Activated naive CD8-positive, alpha-beta T cell treated with anti-CD3 and anti-CD28 coated beads, Interleukin-2, amount 50 U/mL, for 24 hours (primary cell): ENCODE measurements around the gene OR13C2.
"Not testable (repeated sequence)": the region's sequence is repeated elsewhere in the genome, so short reads cannot be mapped to it uniquely, and the experiment has no call there.

ENCODE experiments used
- ATAC-seq: fragments of 150-1000 bp; cut with Tn5 transposase; one replicate; pipeline ENCODE4 v1.10.0; 2021
- DNase-seq: peaks from one replicate; pipeline ENCODE4 v3.0.0; 2021
- H3K27ac Mint-ChIP-seq: one replicate; pipeline ENCODE4 v1.8.0; 2021; ENCODE audit warnings: mild to moderate bottlenecking, mixed read lengths
- H3K27me3 Mint-ChIP-seq: one replicate; pipeline ENCODE4 v1.8.0; 2021; ENCODE audit warnings: mixed read lengths
- H3K36me3 Mint-ChIP-seq: one replicate; pipeline ENCODE4 v1.8.0; 2021; ENCODE audit warnings: low read depth, mixed read lengths
- H3K4me1 Mint-ChIP-seq: one replicate; pipeline ENCODE4 v1.8.0; 2021; ENCODE audit warnings: mixed read lengths
- H3K4me3 Mint-ChIP-seq: one replicate; pipeline ENCODE4 v1.8.0; 2021; ENCODE audit warnings: mild to moderate bottlenecking, moderate library complexity, mixed read lengths
- H3K9me3 Mint-ChIP-seq: one replicate; pipeline ENCODE4 v1.8.0; 2021; ENCODE audit warnings: mixed read lengths

Gene OR13C2, protein sequence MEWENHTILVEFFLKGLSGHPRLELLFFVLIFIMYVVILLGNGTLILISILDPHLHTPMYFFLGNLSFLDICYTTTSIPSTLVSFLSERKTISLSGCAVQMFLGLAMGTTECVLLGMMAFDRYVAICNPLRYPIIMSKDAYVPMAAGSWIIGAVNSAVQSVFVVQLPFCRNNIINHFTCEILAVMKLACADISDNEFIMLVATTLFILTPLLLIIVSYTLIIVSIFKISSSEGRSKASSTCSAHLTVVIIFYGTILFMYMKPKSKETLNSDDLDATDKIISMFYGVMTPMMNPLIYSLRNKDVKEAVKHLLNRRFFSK

DNA sequence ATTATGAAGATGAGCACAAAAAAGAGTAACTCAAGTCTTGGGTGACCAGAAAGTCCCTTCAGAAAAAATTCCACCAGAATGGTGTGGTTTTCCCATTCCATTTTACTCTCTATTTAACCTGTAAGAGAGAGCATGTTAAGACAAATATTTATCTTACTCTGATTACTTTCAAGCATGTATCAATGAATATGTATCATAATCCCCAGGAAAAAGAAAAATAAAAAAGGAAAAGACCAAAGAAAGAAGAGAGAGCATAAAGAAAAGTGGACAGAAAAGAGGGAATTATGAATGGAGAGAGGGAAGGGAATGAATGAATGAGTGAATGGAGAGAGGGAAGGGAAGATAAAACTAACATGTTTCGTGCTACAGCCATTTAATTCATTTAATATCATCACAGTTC lies at the start of gene OR13C2:
OR13C2 (minus strand) TSS at position 101 of the 400 bp plus-strand sequence; CDS start at position 101, 0 bp downstream.
- H3K27ac Mint-ChIP-seq, H3K4me1 Mint-ChIP-seq, DNase-seq, ATAC-seq, H3K36me3 Mint-ChIP-seq, H3K27me3 Mint-ChIP-seq, H3K9me3 Mint-ChIP-seq, H3K4me3 Mint-ChIP-seq: not testable (repeated sequence)

DNA sequence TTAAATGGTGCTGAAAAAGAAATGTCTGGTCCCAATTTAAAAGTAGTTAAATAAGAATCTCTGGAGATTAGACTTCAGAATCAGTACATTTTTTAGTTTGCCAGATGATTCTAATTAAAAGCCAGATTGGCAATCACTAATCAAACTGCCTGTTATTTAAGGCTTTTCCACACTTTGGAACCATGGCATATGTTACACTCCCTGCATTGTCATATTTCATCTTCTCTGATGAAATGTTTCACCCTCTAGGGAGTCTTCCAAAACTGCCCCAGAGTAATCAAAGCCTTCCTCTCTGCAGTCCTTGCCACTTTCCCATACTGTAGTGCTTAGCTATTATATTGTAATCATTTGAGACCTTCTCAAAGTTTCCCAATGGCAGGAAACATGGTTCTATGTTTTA lies 30.0 kb upstream of the OR13C2 start:
- Mint-ChIP-seq H3K9me3 (peaks cover 12% of the 10 kb centered on the region), H3K36me3 (no peaks in the 10 kb centered on the region), H3K27me3 (peaks cover 2% of the 10 kb centered on the region), H3K4me1 (no peaks in the 10 kb centered on the region), H3K4me3 (no peak overlapping the region), H3K27ac (no peak overlapping the region)
- ATAC-seq (no peak), DNase-seq (no peak)

DNA sequence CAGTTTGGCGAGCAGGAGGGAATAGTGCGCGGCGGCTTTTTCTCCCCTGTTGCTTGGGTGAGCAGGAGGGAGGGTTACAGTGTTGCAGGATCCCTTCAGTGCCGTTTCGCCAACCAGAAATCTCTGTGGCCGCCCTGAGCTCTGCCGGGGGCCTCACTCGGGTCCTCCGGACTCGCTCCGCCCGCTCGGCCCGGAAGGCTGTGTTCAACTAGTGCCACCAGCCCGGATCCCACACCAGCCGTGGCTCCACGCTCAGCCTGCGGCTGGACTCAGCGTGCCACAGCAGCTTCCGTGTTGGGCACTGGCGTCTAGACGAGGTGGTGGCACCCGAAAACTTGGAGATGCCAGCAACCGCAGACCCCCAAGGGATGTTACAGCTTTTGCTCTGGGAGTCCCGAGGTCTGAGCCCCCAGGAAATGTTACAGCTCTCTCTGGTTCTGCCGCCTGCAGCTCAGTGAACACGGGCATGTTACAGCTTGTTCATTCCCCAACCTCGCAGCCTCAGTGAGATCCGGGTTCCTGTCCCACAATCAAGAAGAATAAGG lies 28.6 kb upstream of the OR13C2 start:
- no peaks in the 10 kb centered on the region for H3K4me1 Mint-ChIP-seq
- H3K4me3 Mint-ChIP-seq, result no peak overlapping the region
- no peak overlapping the region for H3K27ac Mint-ChIP-seq
- no peaks in the 10 kb centered on the region for H3K36me3 Mint-ChIP-seq
- DNase-seq (no peak), ATAC-seq (no peak)
- peaks cover 2% of the 10 kb centered on the region for H3K27me3 Mint-ChIP-seq
- peaks cover 2% of the 10 kb centered on the region for H3K9me3 Mint-ChIP-seq

DNA sequence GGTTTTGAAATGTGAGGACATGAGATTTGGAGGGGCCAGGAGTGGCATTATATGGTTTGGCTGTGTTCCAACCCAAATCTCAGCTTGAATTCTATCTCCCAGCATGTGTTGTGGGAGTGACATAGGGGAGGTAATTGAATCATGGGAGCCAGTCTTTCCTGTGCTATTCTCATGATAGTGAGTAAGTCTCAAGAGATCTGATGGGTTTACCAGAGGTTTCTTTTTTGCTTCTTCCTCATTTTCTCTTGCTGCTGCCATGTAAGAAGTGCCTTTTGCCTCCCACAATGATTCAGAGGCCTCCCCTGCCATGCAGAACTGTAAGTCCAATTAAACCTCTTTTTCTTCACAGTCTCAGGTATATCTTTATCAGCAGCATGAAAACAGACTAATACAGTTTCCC lies 20.5 kb upstream of the OR13C2 start:
- H3K27me3 Mint-ChIP-seq, DNase-seq, H3K9me3 Mint-ChIP-seq, ATAC-seq, H3K27ac Mint-ChIP-seq, H3K36me3 Mint-ChIP-seq, H3K4me3 Mint-ChIP-seq, H3K4me1 Mint-ChIP-seq: not testable (repeated sequence)

DNA sequence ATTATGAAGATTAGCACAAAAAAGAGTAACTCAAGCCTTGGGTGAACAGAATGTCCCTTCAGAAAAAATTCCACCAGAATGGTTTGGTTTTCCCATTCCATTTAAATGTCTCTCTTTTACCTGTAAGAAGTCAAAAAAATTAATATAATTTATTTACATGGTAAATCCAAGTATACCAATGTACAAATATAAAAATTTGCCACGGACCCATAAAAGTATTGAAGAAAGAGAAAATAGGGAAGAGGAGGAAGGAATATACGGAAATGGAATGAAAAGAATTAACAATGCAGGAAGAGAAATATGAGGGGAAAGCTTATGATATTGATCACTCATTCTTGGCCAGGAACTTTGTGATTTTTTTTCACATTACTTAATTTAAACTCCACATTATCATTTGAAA lies 12.7 kb upstream of the OR13C2 start, which contains the start of gene OR13C9:
OR13C9 (minus strand) TSS at position 101 of the 400 bp plus-strand sequence; CDS start at position 101, 0 bp downstream.
- H3K9me3 Mint-ChIP-seq, result no peaks in the 10 kb centered on the region
- no peak within 1 kb of the TSS for H3K4me3 Mint-ChIP-seq
- H3K27me3 Mint-ChIP-seq, result no peaks in the 10 kb centered on the region
- no peak within 1 kb of the TSS for H3K27ac Mint-ChIP-seq
- no peaks in the 10 kb centered on the region for H3K36me3 Mint-ChIP-seq
- H3K4me1 Mint-ChIP-seq, result no peaks in the 10 kb centered on the region
- no peak for DNase-seq
- no peak for ATAC-seq

DNA sequence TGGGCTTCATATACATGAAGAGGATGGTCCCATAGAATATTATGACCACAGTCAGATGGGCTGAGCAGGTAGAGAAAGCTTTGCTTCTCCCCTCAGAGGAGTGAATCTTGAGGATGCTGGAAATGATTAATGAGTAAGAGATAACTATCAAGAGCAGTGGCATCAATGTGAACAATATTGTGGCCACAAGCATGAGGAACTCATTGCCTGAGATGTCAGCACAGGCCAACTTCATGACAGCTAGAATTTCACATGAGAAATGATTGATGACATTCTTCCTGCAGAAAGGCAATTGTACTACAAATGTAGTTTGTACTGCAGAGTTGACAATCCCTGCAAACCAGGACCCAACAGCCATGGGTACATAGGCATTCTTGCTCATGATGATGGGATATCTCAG lies 12.0 kb upstream of the OR13C2 start:
- H3K4me3 Mint-ChIP-seq, result no peak overlapping the region
- H3K36me3 Mint-ChIP-seq, result no peaks in the 10 kb centered on the region
- H3K4me1 Mint-ChIP-seq, result no peaks in the 10 kb centered on the region
- H3K9me3 Mint-ChIP-seq, result no peaks in the 10 kb centered on the region
- ATAC-seq (no peak), DNase-seq (no peak)
- H3K27me3 Mint-ChIP-seq, result no peaks in the 10 kb centered on the region
- H3K27ac Mint-ChIP-seq, result no peak overlapping the region

DNA sequence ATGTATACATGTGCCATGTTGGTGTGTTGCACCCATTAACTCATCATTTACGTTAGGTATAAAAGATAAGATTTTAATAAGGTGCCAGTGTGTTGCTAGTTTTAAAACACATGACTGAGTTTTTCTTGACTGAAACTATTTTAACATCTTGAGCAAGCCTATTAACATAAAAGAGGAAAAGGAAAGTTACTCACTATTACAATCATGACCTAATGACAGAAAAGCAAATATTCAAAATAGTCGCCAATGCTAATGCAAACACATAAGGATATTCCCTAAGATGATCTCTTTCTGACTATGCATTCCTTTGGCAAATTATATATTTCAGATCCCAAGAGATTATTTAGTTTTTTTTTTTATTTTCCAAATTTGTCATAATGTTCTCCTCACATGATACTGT lies 5.8 kb upstream of the OR13C2 start:
- DNase-seq, result no peak
- Mint-ChIP-seq H3K4me3 (no peak overlapping the region), H3K27ac (no peak overlapping the region), H3K4me1 (no peaks in the 10 kb centered on the region), H3K36me3 (no peaks in the 10 kb centered on the region), H3K27me3 (no peaks in the 10 kb centered on the region), H3K9me3 (no peaks in the 10 kb centered on the region)
- no peak for ATAC-seq

DNA sequence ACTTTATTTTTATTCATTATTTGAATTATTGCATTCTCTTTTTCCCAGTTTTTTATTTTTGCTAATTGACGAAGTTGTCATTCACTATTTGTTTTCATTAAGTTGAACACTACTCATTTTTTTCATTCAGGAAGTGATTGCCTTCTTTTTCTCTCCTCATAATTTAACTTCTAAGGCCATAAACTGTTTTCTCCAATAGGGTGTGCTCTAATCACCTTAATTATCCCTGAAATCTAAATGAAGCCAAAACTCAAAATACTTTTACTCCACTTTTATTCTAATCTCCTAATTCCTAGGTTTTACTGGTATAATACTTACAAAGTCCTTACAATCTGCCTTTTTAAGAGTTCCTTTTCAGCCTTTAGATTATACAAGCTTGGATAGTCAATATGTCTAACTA lies 2.9 kb upstream of the OR13C2 start:
- H3K9me3 Mint-ChIP-seq, result no peaks in the 10 kb centered on the region
- H3K27ac Mint-ChIP-seq, result no peak overlapping the region
- no peaks in the 10 kb centered on the region for H3K4me1 Mint-ChIP-seq
- ATAC-seq, result no peak
- no peak overlapping the region for H3K4me3 Mint-ChIP-seq
- DNase-seq, result no peak
- no peaks in the 10 kb centered on the region for H3K36me3 Mint-ChIP-seq
- no peaks in the 10 kb centered on the region for H3K27me3 Mint-ChIP-seq

DNA sequence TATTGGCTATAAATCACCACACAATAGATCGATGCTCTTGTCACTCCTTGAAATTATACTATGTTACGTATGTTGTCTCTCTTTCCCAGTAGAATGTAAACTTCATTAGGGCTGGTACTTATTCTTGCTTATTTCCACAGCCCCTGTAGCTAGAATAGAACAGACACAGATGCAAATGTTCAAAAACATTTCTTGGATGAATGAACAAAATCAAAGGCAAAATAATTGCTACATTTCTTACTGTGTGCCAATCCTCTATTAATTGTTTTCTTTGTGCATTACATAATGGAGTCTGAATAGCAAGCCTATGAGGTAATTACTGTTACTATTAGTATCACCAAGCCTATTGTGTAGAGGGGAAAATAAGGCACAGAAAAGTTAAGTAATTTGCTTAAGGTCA lies 725 bp upstream of the OR13C2 start:
- H3K4me1 Mint-ChIP-seq, result no peaks in the 10 kb centered on the region
- ATAC-seq (no peak), DNase-seq (no peak)

DNA sequence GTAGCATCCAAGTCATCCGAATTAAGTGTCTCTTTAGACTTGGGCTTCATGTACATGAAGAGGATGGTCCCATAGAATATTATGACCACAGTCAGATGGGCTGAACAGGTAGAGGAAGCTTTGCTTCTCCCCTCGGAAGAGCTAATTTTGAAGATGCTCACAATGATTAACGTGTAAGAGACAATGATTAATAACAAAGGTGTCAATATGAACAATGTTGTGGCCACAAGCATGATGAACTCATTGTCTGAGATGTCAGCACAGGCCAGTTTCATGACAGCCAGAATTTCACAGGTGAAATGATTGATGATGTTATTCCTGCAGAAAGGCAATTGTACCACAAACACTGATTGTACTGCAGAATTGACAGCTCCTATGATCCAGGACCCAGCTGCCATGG lies 626 bp downstream of the OR13C2 start:
- Mint-ChIP-seq H3K4me3 (no peak overlapping the region), H3K27me3 (no peaks in the 10 kb centered on the region), H3K27ac (no peak overlapping the region), H3K4me1 (no peaks in the 10 kb centered on the region), H3K9me3 (no peaks in the 10 kb centered on the region), H3K36me3 (no peaks in the 10 kb centered on the region)
- ATAC-seq, result no peak
- no peak for DNase-seq

More for the DNA sequence above, 725 bp upstream of the OR13C2 start:
- no peaks in the 10 kb centered on the region for H3K36me3 Mint-ChIP-seq
- H3K27me3 Mint-ChIP-seq, result no peaks in the 10 kb centered on the region
- H3K27ac Mint-ChIP-seq, result no peak overlapping the region
- no peak overlapping the region for H3K4me3 Mint-ChIP-seq
- H3K9me3 Mint-ChIP-seq, result no peaks in the 10 kb centered on the region

DNA sequence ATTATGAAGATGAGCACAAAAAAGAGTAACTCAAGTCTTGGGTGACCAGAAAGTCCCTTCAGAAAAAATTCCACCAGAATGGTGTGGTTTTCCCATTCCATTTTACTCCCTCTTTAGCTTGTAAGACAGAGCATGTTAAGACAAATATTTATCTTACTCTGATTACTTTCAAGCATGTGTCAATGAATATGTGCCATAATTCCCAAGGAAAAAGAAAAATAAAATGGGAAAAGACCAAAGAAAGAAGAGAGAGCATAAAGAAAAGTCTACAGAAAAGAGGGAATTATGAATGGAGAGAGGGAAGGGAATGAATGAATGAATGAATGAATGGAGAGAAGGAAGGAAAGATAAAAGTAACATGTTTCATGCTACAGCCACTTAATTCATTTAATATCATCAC lies 6.1 kb downstream of the OR13C2 start, which contains the start of gene OR13C5:
OR13C5 (minus strand) TSS at position 101 of the 400 bp plus-strand sequence; CDS start at position 101, 0 bp downstream.
- not testable (repeated sequence) for DNase-seq, H3K27me3 Mint-ChIP-seq, H3K27ac Mint-ChIP-seq, H3K9me3 Mint-ChIP-seq, ATAC-seq, H3K36me3 Mint-ChIP-seq, H3K4me1 Mint-ChIP-seq, H3K4me3 Mint-ChIP-seq

DNA sequence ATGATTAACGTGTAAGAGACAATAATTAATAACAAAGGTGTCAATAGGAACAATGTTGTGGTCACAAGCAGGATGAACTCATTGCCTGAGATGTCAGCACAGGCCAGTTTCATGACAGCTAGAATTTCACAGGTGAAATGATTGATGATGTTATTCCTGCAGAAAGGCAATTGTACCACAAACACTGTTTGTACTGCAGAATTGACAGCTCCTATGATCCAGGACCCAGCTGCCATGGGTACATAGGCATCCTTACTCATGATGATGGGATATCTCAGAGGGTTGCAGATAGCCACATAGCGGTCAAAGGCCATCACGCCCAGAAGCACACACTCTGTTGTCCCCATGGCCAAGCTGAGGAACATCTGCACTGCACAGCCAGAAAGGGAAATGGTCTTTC lies 6.7 kb downstream of the OR13C2 start:
- not testable (repeated sequence) for H3K9me3 Mint-ChIP-seq, ATAC-seq, H3K4me3 Mint-ChIP-seq, H3K4me1 Mint-ChIP-seq, H3K27ac Mint-ChIP-seq, DNase-seq, H3K27me3 Mint-ChIP-seq, H3K36me3 Mint-ChIP-seq

DNA sequence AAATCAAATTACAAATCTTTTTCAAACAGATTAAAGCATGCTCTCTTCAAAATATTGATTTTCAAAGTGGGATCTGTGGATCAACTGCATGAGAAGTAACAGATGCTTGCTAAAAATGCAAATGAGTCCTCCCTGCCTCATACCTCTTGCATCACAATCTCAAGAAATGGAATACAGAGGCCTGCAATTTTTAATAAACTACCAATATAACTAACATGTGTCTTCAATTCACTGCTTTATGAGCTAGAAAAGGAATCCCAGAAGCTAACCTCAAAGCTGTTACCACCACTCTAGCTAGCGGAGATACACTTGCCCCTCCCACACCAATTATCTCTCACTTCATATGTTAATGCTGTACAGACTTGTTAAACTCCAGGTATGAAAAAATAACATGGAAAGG lies 15.8 kb downstream of the OR13C2 start:
- no peaks in the 10 kb centered on the region for H3K27me3 Mint-ChIP-seq
- no peak for ATAC-seq
- no peak overlapping the region for H3K4me3 Mint-ChIP-seq

DNA sequence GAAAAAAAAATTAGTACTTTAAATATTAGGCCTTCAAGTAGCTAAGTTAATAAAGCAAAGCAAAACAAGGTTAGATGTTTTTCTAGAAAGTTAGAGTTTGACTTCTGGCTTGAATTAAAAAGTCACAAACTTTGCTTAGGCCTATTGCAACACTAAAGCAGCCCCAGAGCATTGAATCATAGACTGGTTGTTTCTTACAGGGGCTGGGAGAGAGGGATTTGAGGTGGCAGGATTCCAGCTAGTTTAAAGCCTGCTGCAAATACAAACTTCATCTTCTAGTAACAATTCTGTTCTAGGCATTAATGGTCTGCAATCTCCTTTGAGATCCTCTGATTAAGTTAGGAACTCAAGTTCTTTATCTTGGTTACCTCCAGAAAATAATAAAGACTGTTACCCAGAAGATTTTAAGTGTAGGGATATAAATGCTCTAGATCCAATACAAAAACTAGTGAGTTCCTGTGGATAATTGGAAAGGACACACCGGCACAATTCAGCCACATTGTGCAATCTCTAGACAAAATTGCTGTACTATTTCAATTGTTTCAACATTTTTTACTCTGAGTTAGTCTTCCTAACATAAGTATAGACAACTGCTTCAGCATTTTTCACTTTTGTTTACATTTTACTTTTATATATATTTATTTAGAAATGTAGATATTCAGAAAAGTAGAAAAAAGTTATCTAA lies 18.8 kb downstream of the OR13C2 start:
- no peak for ATAC-seq
- H3K36me3 Mint-ChIP-seq, result no peaks in the 10 kb centered on the region

More for the DNA sequence above, 15.8 kb downstream of the OR13C2 start:
- H3K36me3 Mint-ChIP-seq, result no peaks in the 10 kb centered on the region
- no peaks in the 10 kb centered on the region for H3K4me1 Mint-ChIP-seq
- DNase-seq, result no peak
- H3K9me3 Mint-ChIP-seq, result peaks cover 4% of the 10 kb centered on the region
- no peak overlapping the region for H3K27ac Mint-ChIP-seq

DNA sequence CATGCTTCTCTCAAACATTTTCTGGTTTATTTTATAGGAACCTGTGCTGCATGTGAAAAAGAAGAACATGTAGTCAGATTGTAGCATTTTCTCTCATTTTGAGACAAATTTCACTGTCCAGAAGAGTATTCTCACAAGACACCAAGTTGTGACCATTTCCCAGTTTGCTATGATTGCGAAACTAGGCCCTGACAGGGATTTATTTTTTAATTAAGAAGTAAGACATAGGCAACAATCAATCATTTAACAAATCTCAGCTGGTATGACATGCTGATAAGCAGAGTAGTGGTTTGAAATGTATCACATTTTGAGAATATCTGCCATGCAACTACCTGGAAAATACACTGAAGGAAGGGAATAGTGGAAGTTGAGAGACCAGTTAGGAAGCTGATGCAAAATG lies 24.9 kb downstream of the OR13C2 start:
- Mint-ChIP-seq H3K27ac (no peak overlapping the region), H3K4me1 (no peaks in the 10 kb centered on the region), H3K9me3 (no peaks in the 10 kb centered on the region), H3K36me3 (no peaks in the 10 kb centered on the region), H3K27me3 (no peaks in the 10 kb centered on the region), H3K4me3 (no peak overlapping the region)
- DNase-seq (no peak), ATAC-seq (no peak)

More for the DNA sequence above, 18.8 kb downstream of the OR13C2 start:
- Mint-ChIP-seq H3K27ac (no peak overlapping the region), H3K9me3 (no peaks in the 10 kb centered on the region), H3K27me3 (no peaks in the 10 kb centered on the region), H3K4me3 (no peak overlapping the region), H3K4me1 (no peaks in the 10 kb centered on the region)
- no peak for DNase-seq
